Smooth muscle cell of bladder (primary cell): ENCODE data around the gene LPAR6. TPM values are rescaled to one million over a fixed set of nuclear protein-coding genes. Genes with fewer than 3 reads are reported as not detected.

Experiments
- total RNA-seq: library from RNA; depleted of rRNA; stranded (reverse); fragments of >200 nt; gene quantifications from 2 replicates; pipeline ENCODE4 v1.2.3, GENCODE V29; 2014

LPAR6 gene, protein sequence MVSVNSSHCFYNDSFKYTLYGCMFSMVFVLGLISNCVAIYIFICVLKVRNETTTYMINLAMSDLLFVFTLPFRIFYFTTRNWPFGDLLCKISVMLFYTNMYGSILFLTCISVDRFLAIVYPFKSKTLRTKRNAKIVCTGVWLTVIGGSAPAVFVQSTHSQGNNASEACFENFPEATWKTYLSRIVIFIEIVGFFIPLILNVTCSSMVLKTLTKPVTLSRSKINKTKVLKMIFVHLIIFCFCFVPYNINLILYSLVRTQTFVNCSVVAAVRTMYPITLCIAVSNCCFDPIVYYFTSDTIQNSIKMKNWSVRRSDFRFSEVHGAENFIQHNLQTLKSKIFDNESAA
- total RNA-seq, result 5.9 and 7.3 TPM in 2 replicates

DNA sequence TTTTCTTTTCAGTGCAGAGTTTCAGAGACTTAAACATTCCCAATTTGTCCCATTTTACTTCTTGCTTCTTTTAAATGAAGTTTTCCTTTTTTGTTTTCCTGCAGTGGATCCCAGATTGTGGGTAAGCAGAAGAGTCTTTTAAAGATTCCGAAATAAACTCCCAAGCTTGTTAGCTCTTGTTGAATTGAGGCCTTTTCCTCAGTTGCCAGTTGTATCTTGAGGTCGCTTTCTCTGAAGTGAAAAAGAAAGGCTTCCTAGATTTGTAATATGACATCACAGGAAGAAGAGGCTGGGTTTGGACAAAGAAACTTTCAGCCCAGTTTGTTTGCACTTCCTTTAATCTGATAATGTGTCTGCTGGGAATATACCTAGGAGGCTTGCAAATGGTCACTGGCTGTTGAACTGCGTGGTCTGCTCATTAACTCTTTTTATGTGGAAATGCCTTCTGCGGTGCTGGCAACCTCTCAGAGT lies at the start of gene LPAR6:
LPAR6 (minus strand) TSS at position 233 of the 471 bp plus-strand sequence. CDS start 690 bp downstream, outside the sequence.

Other genes with a start within 250 kb of the LPAR6 start
- 126 and 161 TPM in 2 replicates for gene ITM2B, start 179.9 kb downstream of the LPAR6 start, total RNA-seq
- 16.5 and 18.3 TPM in 2 replicates for gene RB1, start 109.4 kb downstream of the LPAR6 start, total RNA-seq
- 6.3 and 8.1 TPM in 2 replicates for gene RCBTB2, start 120.0 kb upstream of the LPAR6 start, total RNA-seq
- gene CYSLTR2, start 240.8 kb upstream of the LPAR6 start, total RNA-seq, result 1.3 TPM in 2 replicates